ENCODE data around the gene TOM1L1. TPM values are rescaled to one million over a fixed set of nuclear protein-coding genes. Genes with fewer than 3 reads are reported as not detected.

Gene TOM1L1
- total RNA-seq, 1 experiment from 2014 or later: 46.8 TPM

DNA sequence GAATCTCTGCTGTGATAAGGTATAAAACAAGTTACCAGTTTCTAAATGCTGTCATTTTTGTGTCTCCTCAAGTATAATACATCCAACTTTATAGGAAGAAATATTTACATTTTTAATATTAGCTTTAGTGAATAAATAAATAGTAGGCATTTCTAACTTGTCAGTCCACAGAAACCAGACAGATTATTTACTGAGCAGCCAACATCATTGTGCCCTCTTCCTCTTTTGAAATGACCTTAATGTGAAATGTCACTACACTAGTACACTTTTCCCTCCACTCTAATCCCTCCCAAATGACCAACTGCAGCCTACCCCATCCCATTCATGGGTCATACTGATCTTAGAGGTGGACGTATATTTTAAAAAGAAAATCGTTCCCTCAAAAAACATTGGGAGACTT is 77.1 kb downstream of the TOM1L1 start:
- Mint-ChIP-seq H3K36me3 (ENCODE audit: insufficient read depth, unreplicated experiment) (no peaks in the 10 kb centered on the region), H3K4me1 (ENCODE audit: low read depth, unreplicated experiment) (no peaks in the 10 kb centered on the region), H3K4me3 (ENCODE audit: low read depth, unreplicated experiment) (no peak overlapping the region), H3K27ac (ENCODE audit: unreplicated experiment) (no peak overlapping the region), H3K27me3 (ENCODE audit: unreplicated experiment) (no peaks in the 10 kb centered on the region), H3K9me3 (ENCODE audit: low read depth, unreplicated experiment) (peaks cover 3% of the 10 kb centered on the region)
- no TSS peak for BruUV-seq (replicated peaks)
- TF ChIP-seq, protein P1, sequence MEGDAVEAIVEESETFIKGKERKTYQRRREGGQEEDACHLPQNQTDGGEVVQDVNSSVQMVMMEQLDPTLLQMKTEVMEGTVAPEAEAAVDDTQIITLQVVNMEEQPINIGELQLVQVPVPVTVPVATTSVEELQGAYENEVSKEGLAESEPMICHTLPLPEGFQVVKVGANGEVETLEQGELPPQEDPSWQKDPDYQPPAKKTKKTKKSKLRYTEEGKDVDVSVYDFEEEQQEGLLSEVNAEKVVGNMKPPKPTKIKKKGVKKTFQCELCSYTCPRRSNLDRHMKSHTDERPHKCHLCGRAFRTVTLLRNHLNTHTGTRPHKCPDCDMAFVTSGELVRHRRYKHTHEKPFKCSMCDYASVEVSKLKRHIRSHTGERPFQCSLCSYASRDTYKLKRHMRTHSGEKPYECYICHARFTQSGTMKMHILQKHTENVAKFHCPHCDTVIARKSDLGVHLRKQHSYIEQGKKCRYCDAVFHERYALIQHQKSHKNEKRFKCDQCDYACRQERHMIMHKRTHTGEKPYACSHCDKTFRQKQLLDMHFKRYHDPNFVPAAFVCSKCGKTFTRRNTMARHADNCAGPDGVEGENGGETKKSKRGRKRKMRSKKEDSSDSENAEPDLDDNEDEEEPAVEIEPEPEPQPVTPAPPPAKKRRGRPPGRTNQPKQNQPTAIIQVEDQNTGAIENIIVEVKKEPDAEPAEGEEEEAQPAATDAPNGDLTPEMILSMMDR (IDR thresholded peaks at IDR 0.05; ENCODE audit: unreplicated experiment): no peak
- CTCF ChIA-PET: no interaction called here
- no peak for DNase-seq
- intact Hi-C loops (cut with micrococcal nuclease; ENCODE audit: unreplicated experiment): no loop called here

DNA sequence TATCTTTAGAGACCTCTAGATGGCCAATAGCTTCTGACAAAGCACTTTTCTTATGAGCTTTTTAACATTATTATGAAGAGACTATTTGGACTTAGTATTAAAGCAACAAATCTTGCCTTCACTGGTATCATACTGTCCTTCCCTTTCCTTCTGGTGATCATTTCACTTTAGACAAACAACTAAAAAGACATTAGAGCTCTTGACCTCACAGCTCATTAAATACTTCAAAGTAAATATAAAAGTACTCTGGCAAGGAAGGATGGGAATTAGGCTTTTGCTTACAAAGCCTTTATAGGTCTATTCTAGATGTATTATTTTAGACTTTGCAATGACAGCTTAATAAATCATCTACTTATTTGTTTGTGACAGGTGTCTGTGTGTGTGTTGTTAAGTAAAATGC is 79.0 kb downstream of the TOM1L1 start:
- BruUV-seq (replicated peaks): no TSS peak
- no peak overlapping the region for H3K4me3 Mint-ChIP-seq (ENCODE audit: low read depth, unreplicated experiment)
- H3K4me1 Mint-ChIP-seq (ENCODE audit: low read depth, unreplicated experiment): no peaks in the 10 kb centered on the region
- DNase-seq: no peak
- intact Hi-C loops (cut with micrococcal nuclease; ENCODE audit: unreplicated experiment): no loop called here
- H3K27ac Mint-ChIP-seq (ENCODE audit: unreplicated experiment): no peak overlapping the region
- TF ChIP-seq, protein P1 (IDR thresholded peaks at IDR 0.05; ENCODE audit: unreplicated experiment): no peak
- H3K36me3 Mint-ChIP-seq (ENCODE audit: insufficient read depth, unreplicated experiment): no peaks in the 10 kb centered on the region
- no peaks in the 10 kb centered on the region for H3K27me3 Mint-ChIP-seq (ENCODE audit: unreplicated experiment)
- peaks cover 3% of the 10 kb centered on the region for H3K9me3 Mint-ChIP-seq (ENCODE audit: low read depth, unreplicated experiment)
- CTCF ChIA-PET: no interaction called here

DNA sequence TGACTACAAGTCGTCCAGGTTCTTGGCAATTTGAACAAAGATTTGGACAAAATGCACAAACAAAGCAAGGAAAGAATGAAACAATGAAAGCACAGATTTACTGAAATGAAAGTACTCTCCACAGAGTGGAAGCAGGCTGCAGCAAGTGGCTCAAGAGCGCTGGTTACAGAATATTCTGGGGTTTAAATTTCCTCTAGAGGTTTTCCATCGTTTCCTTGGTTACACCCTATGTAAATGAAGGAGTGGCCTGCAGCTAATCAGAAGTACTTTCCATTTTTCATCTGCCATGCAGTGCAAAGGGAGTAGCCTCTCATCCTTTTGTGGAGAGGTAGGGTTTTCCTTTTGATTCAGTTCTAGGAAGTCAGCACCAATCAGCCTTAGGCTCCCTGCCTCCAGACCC is 79.7 kb downstream of the TOM1L1 start:
- no peaks in the 10 kb centered on the region for H3K27me3 Mint-ChIP-seq (ENCODE audit: unreplicated experiment)
- TF ChIP-seq, protein P1 (IDR thresholded peaks at IDR 0.05; ENCODE audit: unreplicated experiment): no peak

DNA sequence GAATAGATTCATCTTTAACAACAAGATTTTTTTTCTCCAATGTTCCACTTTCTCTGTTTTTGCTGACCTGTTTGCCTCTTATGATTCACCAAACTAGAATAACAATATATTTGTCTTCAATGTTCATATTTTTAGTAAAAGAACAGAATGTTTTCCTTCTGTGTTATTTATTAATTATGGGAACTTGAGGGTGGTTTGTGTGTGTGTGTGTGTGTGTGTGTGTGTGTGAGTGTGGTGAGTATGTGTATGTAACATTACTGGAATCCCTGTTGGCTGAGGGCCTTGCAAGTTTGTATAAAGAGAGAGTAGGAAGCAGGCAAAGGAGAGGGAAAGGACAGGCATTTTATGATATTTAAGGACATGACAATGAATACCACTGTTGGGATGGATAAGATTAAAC is 81.7 kb downstream of the TOM1L1 start:
- no peak overlapping the region for H3K4me3 Mint-ChIP-seq (ENCODE audit: low read depth, unreplicated experiment)
- peaks cover 3% of the 10 kb centered on the region for H3K9me3 Mint-ChIP-seq (ENCODE audit: low read depth, unreplicated experiment)
- no peaks in the 10 kb centered on the region for H3K27me3 Mint-ChIP-seq (ENCODE audit: unreplicated experiment)
- no peaks in the 10 kb centered on the region for H3K4me1 Mint-ChIP-seq (ENCODE audit: low read depth, unreplicated experiment)
- intact Hi-C loops (cut with micrococcal nuclease; ENCODE audit: unreplicated experiment): no loop called here
- TF ChIP-seq, protein P1 (IDR thresholded peaks at IDR 0.05; ENCODE audit: unreplicated experiment): no peak
- H3K36me3 Mint-ChIP-seq (ENCODE audit: insufficient read depth, unreplicated experiment): no peaks in the 10 kb centered on the region
- no peak for DNase-seq
- no peak overlapping the region for H3K27ac Mint-ChIP-seq (ENCODE audit: unreplicated experiment)
- CTCF ChIA-PET: no interaction called here
- no TSS peak for BruUV-seq (replicated peaks)

More for the DNA sequence above, 79.7 kb downstream of the TOM1L1 start:
- CTCF ChIA-PET: no interaction called here
- no TSS peak for BruUV-seq (replicated peaks)
- no peak for DNase-seq
- no peaks in the 10 kb centered on the region for H3K36me3 Mint-ChIP-seq (ENCODE audit: insufficient read depth, unreplicated experiment)
- H3K4me3 Mint-ChIP-seq (ENCODE audit: low read depth, unreplicated experiment): no peak overlapping the region
- peaks cover 3% of the 10 kb centered on the region for H3K9me3 Mint-ChIP-seq (ENCODE audit: low read depth, unreplicated experiment)
- H3K27ac Mint-ChIP-seq (ENCODE audit: unreplicated experiment): no peak overlapping the region
- H3K4me1 Mint-ChIP-seq (ENCODE audit: low read depth, unreplicated experiment): no peaks in the 10 kb centered on the region
- intact Hi-C loops (cut with micrococcal nuclease; ENCODE audit: unreplicated experiment): no loop called here

All from Calu3 (cell line).